GM21360 (cell line): Measurements from ENCODE around the gene CHRM4.

Source experiments
- ATAC-seq: cut with Tn5 transposase; IDR thresholded peaks from one replicate; pipeline ENCODE4 v1.9.1; 2021; ENCODE audit warnings: mild to moderate bottlenecking, moderate library complexity; ENCODE audit not compliant: unreplicated experiment

The CHRM4 gene

DNA sequence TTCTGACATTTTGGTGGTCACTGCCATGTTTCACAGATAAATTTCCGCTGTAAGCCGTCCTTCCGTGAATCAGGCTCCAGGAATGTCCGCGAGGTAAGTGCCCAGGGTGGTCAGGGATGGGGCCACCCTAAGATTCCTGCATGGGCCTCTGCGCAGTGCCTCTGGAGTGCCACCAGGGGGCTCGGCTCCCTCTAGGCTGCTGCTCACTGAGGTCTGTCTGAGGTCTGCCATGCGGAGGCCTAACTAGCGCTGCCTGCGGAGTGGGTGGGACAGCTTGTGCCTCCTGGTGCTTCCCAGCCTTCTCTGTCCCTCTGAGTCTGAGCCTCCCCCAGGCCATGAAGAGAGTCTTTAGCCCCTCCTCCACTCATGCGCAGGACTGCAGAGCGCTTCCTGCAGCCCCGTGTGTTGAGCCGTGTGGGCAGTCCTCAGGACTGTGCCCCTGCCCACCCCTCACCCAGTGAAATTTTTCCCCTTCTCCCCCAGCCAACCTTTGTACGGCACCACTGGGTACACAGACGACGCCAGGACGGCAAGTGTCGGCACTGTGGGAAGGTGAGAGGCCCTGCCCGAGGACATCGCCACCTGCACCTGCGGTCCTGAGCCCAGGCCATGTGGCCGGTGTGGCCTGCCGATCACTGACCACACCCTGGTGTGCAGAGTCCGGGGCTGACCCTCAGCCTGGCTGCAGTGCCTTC lies 22.0 kb downstream of the CHRM4 start:
- ATAC-seq = peak; percentile 50

DNA sequence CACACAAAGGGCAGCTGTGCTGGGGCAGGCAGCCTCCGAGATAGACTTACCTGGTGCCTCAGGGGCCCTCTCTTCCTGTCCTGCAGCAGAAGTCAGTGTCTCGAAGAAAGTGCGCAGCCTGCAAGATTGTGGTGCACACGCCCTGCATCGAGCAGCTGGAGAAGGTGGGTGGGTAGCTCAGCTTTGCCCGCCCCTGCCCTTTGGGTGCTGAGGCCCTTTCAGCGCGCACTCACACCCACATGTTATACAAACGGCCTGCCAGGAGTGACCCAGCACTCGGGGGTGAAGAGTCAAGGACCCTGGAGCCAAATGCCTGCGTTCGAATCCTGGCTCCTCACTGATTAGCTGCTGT lies 23.7 kb downstream of the CHRM4 start:
- ATAC-seq = no peak

DNA sequence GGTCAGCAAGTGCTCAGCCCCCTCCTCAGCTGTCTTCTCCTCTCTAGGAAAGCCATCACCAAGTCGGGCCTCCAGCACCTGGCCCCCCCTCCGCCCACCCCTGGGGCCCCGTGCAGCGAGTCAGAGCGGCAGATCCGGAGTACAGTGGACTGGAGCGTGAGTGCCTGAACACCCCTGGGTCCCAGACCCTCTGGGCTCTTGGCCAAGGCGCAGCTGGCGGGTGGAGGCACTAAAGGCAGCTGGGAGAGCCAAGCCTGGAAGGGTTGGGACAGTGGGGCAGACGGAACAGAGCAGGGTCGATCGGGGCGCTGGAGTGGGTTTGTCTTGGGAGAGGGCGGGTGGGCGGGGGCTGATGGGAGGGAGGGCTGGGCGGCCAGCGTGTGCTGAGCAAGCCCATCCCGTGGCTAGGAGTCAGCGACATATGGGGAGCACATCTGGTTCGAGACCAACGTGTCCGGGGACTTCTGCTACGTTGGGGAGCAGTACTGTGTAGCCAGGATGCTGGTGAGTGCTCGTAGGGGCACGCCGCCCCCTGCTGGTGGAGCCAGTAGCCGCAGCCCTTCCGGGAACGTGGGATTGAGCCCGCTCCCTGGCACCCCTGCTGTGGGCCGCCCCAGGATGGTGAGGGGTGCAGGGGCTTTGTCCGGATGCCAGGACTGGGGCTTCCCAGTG lies 24.2 kb downstream of the CHRM4 start:
- ATAC-seq = no peak

DNA sequence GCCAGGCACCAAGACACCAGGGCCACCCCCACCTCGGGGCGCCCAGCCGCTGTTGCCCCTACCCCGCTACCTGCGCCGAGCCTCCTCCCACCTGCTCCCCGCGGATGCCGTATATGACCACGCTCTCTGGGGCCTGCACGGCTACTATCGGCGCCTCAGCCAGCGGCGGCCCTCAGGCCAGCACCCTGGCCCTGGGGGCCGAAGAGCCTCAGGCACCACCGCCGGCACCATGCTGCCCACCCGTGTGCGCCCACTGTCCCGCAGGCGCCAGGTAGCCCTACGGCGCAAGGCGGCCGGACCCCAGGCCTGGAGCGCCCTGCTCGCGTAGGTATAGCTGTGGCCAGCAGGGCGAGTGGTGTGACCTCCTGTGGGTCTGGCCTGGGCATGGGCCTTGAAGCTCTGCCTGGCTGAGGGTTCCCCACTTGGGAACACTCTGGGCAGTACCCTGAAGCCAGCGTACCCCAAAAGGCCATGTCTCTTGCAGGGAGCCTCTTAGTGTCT lies 24.9 kb downstream of the CHRM4 start:
- ATAC-seq = no peak

DNA sequence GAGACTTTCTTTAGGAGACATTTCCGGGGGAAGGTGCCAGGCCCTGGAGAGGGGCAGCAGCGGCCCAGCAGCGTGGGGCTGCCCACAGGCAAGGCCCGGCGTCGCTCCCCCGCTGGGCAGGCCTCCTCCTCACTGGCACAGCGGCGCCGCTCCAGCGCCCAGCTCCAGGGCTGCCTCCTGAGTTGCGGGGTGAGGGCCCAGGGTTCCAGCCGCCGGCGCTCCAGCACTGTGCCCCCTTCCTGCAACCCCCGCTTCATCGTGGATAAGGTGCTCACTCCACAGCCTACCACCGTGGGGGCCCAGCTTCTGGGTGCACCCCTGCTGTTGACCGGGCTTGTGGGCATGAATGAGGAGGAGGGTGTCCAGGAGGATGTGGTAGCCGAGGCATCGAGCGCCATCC lies 25.3 kb downstream of the CHRM4 start:
- ATAC-seq = no peak

DNA sequence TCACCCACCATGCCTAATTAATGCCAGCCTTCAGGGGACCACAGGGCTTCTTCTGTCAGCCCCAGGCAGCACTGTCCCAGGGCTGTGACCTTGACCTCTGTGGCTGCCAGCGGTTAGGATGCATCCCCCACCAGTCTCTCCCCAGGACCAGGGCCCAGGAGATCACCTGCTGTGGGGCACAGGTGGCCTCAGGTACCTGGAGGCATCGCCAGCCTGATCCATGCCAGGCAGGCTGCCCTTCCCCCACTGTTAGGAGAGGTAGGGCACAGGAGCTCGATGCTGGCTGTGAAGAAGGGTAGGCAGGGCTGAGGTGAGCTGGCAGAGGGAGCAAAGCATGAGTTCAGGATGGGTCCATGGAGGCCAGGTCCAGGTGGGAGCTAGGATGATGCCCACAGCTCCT lies 26.8 kb downstream of the CHRM4 start:
- no peak for ATAC-seq

DNA sequence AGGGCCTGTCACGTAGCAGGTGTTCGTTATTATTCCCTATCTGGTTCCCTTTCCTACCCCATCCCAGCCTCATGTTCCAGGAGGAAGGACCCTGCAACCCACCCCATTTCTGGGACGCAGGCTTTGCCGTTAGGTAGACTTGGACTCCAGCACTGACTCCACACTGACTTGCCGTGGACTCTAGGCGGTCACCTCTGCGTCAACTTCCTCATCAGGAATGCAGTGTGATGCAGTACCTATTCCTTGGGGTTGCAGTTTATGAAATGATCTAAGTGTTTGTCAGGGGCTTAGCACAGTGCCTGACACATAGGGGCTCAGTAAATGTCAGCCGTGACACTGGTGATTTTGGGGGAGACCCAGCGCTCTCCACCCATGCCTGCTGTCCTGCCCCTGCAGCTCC lies 27.5 kb downstream of the CHRM4 start:
- ATAC-seq = no peak

- ATAC-seq = no peak
Measured at GRCh38 chr11:46363455-46364005, 28.0 kb downstream of the CHRM4 start.

- no peak for ATAC-seq
Measured at GRCh38 chr11:46363031-46363407, 28.6 kb downstream of the CHRM4 start.

DNA sequence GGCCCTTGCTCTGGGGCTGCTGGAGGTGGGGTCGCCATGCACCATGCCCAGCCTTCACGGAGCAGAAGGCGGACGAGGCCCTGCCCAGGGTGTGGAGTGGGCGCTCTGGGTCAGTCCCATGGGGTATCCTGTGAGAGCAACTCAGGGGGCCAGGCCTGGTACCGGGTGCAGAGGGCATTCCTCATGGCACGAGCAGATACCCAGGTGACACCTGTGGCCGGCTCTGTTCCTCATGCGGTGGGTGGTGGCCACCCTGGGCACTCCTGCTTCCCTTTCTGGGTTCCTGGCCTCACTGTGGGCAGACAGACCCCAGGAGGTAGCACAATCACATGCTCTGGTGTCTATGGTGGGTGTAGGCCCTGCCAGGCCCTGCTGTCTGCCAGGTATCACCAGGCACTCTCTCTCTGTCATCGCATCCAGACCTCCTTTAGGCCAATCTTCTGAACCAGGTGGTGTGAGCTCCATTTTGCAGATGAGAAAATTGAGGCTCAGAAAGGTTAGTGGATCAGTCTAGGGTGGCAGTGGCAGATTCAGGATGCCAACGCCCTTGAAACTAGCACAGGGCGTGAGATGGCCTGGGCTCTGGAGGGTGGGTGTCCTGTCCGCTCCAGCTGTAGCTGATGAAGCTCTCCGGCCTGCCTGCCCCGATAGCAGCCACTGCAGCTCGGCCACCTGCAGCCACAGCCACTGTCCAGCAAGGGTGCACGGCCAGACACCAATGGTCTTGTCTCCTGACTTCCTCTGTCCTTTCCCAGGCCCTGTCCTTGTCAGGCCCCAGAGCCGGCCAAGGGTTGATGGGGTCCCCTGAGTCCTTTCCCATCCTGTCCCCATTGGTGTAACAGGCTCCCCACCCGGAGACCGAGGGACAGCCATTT lies 29.2 kb downstream of the CHRM4 start:
- ATAC-seq = no peak

DNA sequence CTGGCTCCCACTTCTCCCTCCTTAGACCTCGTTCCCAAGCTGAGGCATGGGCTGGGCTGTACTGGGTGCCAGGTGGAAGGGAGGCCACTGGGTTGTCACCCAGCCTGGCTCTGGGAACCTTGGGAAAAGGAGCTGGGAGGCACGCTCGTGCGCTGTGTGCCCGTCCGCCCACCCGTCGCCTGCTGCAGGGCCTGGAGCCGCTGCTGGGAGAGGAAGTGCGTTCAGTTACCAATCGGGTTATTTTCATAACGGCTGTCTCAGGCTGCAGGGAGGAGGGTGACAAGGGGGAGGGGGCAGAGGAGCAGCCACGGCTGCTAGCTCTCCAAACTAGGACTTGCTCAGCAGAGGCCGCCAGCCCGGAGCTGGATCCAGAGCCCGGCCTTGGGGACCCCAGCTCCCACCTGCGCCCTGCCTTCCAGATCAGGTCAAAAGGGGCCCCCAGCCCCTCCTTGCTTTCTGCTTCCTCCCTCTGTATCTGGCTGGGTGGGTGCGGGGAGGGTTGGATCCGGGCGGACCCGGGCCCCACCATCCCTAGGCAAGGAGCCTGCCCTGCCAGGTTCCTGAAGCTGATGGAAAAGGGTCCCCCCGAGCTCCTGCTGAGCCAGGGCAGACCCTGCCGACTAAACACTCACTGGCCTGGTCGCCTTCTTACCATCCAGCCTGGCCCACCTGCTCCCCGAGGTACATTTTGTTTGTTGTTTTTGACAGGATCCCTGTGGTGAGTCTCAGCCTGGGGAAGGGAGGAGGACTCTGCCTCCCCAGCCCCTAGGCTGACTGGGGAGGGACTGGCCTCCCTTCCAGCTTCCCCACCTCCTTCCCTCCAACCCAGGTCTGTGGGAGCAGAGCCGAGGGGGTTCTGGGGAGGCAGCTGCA lies 30.1 kb downstream of the CHRM4 start:
- no peak for ATAC-seq

GRCh38 chr11:46360878-46361277 lies 30.7 kb downstream of the CHRM4 start:
- no peak for ATAC-seq

- no peak for ATAC-seq
Measured at GRCh38 chr11:46359953-46360352, 31.6 kb downstream of the CHRM4 start.

DNA sequence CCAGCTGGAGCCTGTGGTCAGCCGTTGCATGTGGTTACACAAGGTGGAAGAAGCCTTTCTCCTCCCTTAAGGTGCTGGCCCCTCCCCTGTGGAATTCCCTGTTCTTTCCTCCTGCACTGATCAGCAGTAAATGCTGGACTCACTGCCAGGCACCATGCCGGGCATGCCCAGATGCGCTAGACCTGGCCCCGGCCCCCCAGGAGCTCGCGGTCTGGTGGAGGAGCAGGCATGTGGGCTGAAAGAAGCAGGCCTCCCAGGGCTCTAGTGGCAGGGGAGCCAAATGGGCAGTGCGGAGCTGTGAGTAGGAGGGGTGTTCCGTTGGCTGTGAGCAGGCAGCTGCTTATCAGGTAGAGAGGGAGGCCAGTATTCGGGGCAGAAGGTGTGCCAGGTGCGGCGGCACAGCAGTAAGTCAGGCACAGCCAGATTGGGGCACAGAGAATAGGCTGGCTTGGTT lies 34.1 kb downstream of the CHRM4 start:
- ATAC-seq = no peak

DNA sequence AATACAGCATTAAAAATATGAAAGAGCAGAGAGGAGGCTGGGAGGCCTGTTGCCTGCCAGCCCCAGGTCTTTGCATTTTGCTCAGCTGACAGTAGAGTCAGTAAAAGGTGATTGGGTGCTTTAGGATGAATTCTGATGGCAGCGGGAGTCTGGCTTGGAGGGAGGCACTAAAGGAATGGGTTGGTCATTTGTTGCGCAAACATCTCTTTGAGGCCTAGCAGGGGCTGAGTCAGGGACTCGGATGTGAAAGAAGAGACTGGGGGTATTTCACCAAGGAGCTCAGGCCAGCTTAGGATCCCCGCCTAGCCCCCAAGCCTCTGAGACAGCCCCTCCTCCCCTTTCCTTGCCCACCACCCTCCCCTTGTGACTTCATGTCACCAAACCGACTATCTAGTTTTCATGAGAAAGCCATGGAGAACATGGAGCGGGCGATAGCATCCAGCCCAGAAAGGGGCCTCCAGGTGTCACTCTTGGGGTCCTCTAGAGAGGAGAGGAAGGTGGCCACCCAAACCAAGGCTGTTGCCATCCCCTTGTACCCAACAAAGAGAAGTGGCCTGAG lies 34.6 kb downstream of the CHRM4 start:
- no peak for ATAC-seq

- no peak for ATAC-seq
Measured at GRCh38 chr11:46353698-46354097, 37.9 kb downstream of the CHRM4 start.

GRCh38 chr11:46352063-46352841 lies 39.3 kb downstream of the CHRM4 start:
- no peak for ATAC-seq

DNA sequence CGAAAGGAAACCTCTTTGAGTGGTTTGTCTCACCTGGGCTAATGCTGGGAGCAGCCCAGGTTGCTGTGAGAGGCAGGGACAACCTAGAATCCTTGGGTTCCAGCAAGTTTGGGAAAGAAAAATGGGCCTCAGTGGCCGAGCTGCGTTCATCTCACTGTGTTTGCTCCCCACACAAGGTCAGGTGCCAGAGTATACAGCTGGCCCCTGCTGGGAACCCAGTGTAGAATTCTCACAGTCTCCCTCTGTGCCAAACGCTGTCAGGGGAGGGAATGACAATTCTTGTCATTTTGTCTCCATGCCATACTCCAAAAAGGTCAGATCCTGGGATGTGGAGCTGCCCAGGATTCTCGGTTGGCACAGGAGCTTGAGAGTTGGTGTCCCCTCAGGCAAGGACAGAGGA lies 40.0 kb downstream of the CHRM4 start:
- no peak for ATAC-seq

- ATAC-seq = no peak
Measured at GRCh38 chr11:46351148-46351547, 40.4 kb downstream of the CHRM4 start.
